ENCODE results near the gene BCAS3. TPM values are rescaled to one million over a fixed set of nuclear protein-coding genes. Genes with fewer than 3 reads are reported as not detected.

The BCAS3 gene
- total and polyA plus RNA-seq, 2 donors (not counting 1 experiment from before 2014, with no cell fraction given): 13.9 to 73.4 TPM

GRCh38 chr17:60628252-60628889, 49.3 kb upstream of the BCAS3 start:
- Histone ChIP-seq H3K4me3 (ENCODE audit: control extremely low read depth in 1 of 5, extremely low read depth in 1 of 5, insufficient read depth in 1 of 5, low read depth in 2 of 5, low read length in 4 of 5) (no peak overlapping the region), H3K4me1 (ENCODE audit: control insufficient read depth in 2 of 2, insufficient read depth in 2 of 2, low read length in 2 of 2) (no peaks in the 10 kb centered on the region), H3K9me3 (ENCODE audit: control extremely low read depth in 1 of 3, control insufficient read depth in 2 of 3, insufficient read depth in 1 of 3, low read length in 2 of 3) (no peaks in the 10 kb centered on the region), H3K36me3 (replicated peaks in 1 of 2; ENCODE audit: control extremely low read depth in 1 of 2, control insufficient read depth in 1 of 2, extremely low read depth in 1 of 2, insufficient read depth in 2 of 2, low read length in 1 of 2) (peaks cover 5 to 12% of the 10 kb centered on the region in 2 experiments), H3K27ac (ENCODE audit: low read length in 2 of 2) (no peak overlapping the region), H2AFZ (ENCODE audit: insufficient read depth, low read depth, low read length, poor library complexity, severe bottlenecking) (no peak overlapping the region), H3K79me2 (ENCODE audit: control insufficient read depth, insufficient read depth, low read length) (peaks cover 28% of the 10 kb centered on the region), H3K4me2 (replicated peaks; ENCODE audit: low read depth, low read length, poor library complexity, severe bottlenecking) (no peak overlapping the region), H3K27me3 (replicated peaks in 1 of 4; ENCODE audit: control extremely low read depth in 1 of 4, control insufficient read depth in 3 of 4, insufficient read depth in 4 of 4, low read length in 3 of 4) (no peaks in the 10 kb centered on the region), H3K9ac (ENCODE audit: low read length) (no peak overlapping the region), H4K20me1 (ENCODE audit: control insufficient read depth, insufficient read depth, low read length, poor library complexity, severe bottlenecking) (peaks cover 5% of the 10 kb centered on the region)
- ChIA-PET CTCF (interaction anchor here (0.7 to 1.4 kb wide), 3 partner anchors 10 to 52 kb away, joined by 3 to 5 read pairs (median 4); no protein-coding TSS in a partner anchor), POLR2A (no interaction called here)
- Mint-ChIP-seq H3K4me3 (no peak overlapping the region), H3K27me3 (no peaks in the 10 kb centered on the region), H3K4me1 (no peaks in the 10 kb centered on the region), H3K9me3 (ENCODE audit: insufficient read depth) (no peaks in the 10 kb centered on the region), H3K27ac (no peak overlapping the region)
- no peak for TF ChIP-seq EZH2 (IDR thresholded peaks at IDR 0.05; ENCODE audit: borderline replicate concordance, insufficient read depth, low read depth, low read length, poor library complexity, severe bottlenecking)
- no peak for TF ChIP-seq CTCF (IDR thresholded peaks at IDR 0.05)
- intact Hi-C loops (cut with micrococcal nuclease): no loop called here
- DNase-seq (no peak), ATAC-seq (ENCODE audit: low read depth) (no peak)
- 95% methylated on average over 3 of the region's 6 CpGs for WGBS (ENCODE audit: insufficient coverage)

DNA sequence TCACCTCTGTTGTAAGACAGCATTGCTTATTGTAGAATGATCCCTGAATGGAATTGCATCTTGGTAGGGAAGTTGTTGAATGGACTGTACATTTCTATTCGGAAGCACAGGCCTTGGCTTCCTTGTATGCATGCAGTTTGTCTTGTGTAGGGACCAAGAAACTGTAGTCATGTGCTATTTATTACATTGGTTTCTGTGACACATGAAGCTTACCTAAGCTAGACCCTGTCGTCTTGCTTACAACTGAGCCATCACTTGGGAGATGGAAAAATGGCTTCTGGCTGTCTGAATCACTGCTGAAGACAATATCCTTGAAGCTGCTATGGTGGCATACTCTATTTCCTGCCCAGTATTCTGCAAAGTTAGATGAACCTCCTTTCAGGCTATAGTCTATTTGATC, 48.5 kb upstream of the BCAS3 start:
- no peak for DNase-seq
- no peaks in the 10 kb centered on the region for H3K27me3 Mint-ChIP-seq
- H3K79me2 ChIP-seq (ENCODE audit: control insufficient read depth, insufficient read depth, low read length): peaks cover 26% of the 10 kb centered on the region
- TF ChIP-seq EZH2 (IDR thresholded peaks at IDR 0.05; ENCODE audit: borderline replicate concordance, insufficient read depth, low read depth, low read length, poor library complexity, severe bottlenecking): no peak
- no peak for TF ChIP-seq CTCF (IDR thresholded peaks at IDR 0.05)
- H2AFZ ChIP-seq (ENCODE audit: insufficient read depth, low read depth, low read length, poor library complexity, severe bottlenecking): no peak overlapping the region
- H3K4me1 ChIP-seq (ENCODE audit: control insufficient read depth in 2 of 2, insufficient read depth in 2 of 2, low read length in 2 of 2): no peaks in the 10 kb centered on the region
- CTCF ChIA-PET: interaction anchor here (0.7 to 1.4 kb wide), 3 partner anchors 9 to 53 kb away, joined by 3 to 5 read pairs (median 4); no protein-coding TSS in a partner anchor
- intact Hi-C loops (cut with micrococcal nuclease): no loop called here
- no peak overlapping the region for H3K4me3 ChIP-seq (ENCODE audit: control extremely low read depth in 1 of 5, extremely low read depth in 1 of 5, insufficient read depth in 1 of 5, low read depth in 2 of 5, low read length in 4 of 5)
- POLR2A ChIA-PET: no interaction called here
- no peak for ATAC-seq (ENCODE audit: low read depth)
- peaks cover 5% of the 10 kb centered on the region for H4K20me1 ChIP-seq (ENCODE audit: control insufficient read depth, insufficient read depth, low read length, poor library complexity, severe bottlenecking)
- H3K4me1 Mint-ChIP-seq: peaks cover under 1% of the 10 kb centered on the region
- 100% methylated on average over 1 of the region's 2 CpGs for WGBS (ENCODE audit: insufficient coverage)
- H3K4me3 Mint-ChIP-seq: no peak overlapping the region
- no peaks in the 10 kb centered on the region for H3K9me3 ChIP-seq (ENCODE audit: control extremely low read depth in 1 of 3, control insufficient read depth in 2 of 3, insufficient read depth in 1 of 3, low read length in 2 of 3)
- H3K9me3 Mint-ChIP-seq (ENCODE audit: insufficient read depth): no peaks in the 10 kb centered on the region
- peaks cover 5 to 18% of the 10 kb centered on the region in 2 experiments for H3K36me3 ChIP-seq (replicated peaks in 1 of 2; ENCODE audit: control extremely low read depth in 1 of 2, control insufficient read depth in 1 of 2, extremely low read depth in 1 of 2, insufficient read depth in 2 of 2, low read length in 1 of 2)
- H3K27ac ChIP-seq (ENCODE audit: low read length in 2 of 2): no peak overlapping the region
- no peaks in the 10 kb centered on the region for H3K27me3 ChIP-seq (replicated peaks in 1 of 4; ENCODE audit: control extremely low read depth in 1 of 4, control insufficient read depth in 3 of 4, insufficient read depth in 4 of 4, low read length in 3 of 4)
- H3K9ac ChIP-seq (ENCODE audit: low read length): no peak overlapping the region
- H3K27ac Mint-ChIP-seq: no peak overlapping the region
- no peak overlapping the region for H3K4me2 ChIP-seq (replicated peaks; ENCODE audit: low read depth, low read length, poor library complexity, severe bottlenecking)
